COLO668 (cell line): ENCODE data around the gene KCNN2.
A peak's percentile ranks its signal among the peaks of the same experiment; 100 is the strongest.

Experiments
- DNase-seq: peaks from one replicate; lab custom pipeline; 2025; ENCODE audit not compliant: unreplicated experiment; lab: John Stamatoyannopoulos, UW

The KCNN2 gene

GRCh38 chr5:114361724-114362196 is at the start of gene KCNN2:
TSS of gene KCNN2 (plus strand) at chr5:114362070. CDS start at chr5:114362140, 70 bp downstream.
- peak; percentile 79 for DNase-seq

GRCh38 chr5:114312658-114313057 is 49.2 kb upstream of the KCNN2 start:
- no peak for DNase-seq

DNA sequence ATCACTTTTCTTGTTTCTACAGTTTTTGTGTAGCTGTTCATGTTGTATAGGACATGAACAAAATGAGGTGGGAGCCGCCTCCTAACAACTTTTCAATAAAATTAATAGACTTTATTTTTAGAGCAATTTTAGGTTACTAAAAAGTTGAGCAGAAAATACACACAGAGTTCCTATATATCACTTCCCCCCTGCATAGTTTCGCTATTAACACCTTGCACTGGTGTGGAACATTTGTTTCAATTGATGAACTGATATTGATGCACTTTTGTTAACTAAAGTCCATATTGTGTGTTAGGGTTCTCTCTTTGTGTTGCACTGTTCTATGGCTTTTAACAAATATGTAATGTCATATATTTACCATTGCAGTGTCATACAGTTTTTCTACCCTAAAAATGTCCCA is 47.8 kb upstream of the KCNN2 start:
- no peak for DNase-seq

- DNase-seq, result no peak
Measured at GRCh38 chr5:114316167-114316566, 45.7 kb upstream of the KCNN2 start.

- DNase-seq, result no peak
Measured at GRCh38 chr5:114317751-114318150, 44.1 kb upstream of the KCNN2 start.

DNA sequence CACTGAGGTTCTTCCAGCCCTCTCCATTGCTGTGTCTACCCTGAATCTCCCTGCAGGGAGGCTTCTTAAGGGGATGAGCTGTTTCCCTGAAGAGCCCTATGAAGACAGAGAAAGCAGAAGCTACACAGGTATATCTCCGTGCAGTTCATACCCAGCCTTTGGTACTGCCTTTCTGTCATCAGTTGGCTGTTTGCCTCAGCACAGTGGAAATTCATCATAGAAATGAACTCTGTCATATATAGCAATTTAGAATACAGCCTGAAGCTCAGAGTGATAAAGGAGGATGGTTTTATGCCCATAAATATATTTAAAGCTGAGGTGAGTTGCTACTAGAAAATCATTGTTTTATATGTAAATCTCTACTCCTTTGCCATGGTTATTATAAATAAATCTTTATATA is 42.6 kb upstream of the KCNN2 start:
- no peak for DNase-seq

- DNase-seq, result no peak
Measured at GRCh38 chr5:114319821-114320220, 42.0 kb upstream of the KCNN2 start.

DNA sequence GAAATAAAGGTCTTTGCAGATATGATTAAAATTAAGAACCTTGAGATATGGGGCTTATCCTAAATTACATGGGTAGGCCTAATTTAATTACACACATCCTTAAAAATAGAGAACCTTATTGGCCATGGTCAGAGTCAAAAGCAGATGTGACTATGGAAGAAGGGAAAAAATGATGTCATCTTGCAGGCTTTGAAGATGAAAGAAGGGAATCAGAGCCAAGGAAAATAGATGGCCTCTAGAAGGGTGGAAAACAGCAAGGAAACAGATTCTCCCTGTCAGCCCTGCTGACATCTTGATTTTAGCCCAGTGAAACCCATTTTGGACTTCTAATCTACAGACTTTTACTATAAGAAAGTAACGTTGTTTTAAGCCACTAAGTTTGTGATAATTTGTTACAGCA is 37.6 kb upstream of the KCNN2 start:
- no peak for DNase-seq

- DNase-seq, result no peak
Measured at GRCh38 chr5:114325541-114325940, 36.3 kb upstream of the KCNN2 start.

DNA sequence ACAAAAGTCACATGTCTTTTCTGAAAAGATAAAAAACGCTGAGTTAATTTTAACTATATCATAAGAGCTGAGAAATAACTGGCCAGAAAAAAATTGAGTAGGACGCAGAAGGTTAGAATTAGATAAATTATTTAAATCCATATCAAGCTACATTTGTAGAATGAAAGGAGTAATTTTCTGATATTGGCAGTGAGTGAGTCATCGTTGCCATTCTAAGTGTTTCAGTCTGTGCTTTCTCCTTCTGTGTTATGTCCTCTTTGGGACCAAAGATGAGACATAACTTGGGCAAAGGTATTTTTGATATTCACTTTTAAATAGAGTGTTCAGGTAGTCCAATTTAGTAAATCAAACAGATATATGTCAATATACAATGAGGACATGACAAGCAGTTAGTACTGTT is 34.4 kb upstream of the KCNN2 start:
- no peak for DNase-seq

GRCh38 chr5:114327987-114328386 is 33.9 kb upstream of the KCNN2 start:
- no peak for DNase-seq

DNA sequence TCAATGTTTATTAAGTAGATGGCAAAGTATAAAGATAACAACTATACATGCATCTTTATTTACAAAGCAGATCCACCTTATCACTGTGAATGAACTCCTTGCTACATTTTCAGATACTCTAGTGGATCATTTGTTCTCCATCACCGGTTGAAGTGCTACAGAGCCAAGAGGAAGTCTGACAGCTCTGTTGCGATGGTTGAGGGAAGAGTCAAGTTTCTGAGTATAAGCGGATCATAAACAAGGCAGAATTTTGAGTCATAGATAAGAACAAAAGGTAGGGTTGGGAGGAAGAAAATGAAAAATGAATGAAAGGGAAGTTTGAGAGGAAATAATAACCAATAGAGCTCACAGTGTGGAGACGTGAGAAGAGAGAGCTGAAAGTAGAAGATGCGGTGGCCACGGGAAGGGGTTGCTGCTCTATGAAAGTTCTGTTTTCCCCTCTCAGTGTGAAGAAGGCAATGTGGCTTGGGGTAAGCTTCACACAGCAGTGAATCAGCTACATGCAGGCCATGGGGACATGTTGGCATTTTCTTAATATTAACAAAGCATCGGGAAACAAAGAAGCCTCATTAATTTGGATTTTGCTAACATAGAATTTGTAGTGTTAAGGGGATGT is 30.8 kb upstream of the KCNN2 start:
- DNase-seq, result no peak

DNA sequence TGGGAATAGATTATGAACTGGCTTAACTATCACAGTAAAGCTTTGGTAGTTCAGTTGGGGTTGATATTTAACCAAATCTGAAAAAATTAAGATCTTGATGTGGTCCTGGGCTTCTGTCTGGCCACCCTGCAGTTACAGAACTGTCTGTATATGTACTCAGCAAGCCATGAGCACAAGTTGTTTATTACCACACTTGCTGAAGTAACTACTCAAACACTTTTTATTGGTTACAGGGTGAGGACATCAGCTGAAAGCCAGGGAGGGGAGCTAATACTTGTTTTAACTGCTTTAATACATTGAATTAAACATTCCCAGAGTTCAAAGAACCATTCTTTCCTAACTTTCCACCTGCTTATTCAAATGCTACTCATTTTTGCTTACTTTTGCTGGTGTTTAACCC is 29.4 kb upstream of the KCNN2 start:
- no peak for DNase-seq

DNA sequence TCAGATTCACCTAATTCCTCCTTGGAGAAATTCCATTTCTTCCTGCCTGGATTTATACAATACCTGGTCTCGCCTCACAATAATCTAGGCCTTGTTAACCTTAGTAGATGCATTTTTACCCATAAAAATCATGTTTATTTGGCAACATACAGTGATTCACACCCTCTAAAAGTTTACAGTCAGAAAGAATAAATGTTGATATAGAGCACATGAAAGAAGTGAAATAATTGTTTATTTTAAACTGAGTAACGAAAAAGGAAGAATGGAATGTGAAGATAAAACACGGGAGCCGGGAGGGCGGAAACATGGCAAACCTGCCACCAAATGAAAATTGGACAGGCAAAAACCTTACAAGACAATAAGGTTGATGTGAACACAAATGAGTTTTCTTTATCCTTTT is 28.9 kb upstream of the KCNN2 start:
- DNase-seq, result no peak

DNA sequence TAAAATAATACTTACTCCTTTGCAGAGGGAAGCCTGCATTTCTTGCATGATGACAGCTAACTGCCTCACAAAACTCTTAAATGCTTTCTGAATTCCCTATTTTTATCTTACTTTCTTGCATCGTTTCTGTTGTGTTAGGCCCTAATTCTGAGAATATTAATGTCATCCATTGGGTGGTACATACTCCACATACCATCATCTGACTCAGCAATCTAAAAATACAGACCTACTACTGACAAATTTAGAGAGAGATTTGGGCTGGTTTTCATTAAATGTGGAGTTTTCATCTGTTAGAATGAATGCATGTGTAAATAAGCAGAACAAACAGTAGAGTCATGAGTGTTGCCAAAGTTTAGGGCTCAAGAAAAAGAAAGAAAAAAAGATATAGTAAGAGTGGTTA is 26.5 kb upstream of the KCNN2 start:
- no peak for DNase-seq

GRCh38 chr5:114339108-114339507 is 22.8 kb upstream of the KCNN2 start:
- DNase-seq, result no peak

DNA sequence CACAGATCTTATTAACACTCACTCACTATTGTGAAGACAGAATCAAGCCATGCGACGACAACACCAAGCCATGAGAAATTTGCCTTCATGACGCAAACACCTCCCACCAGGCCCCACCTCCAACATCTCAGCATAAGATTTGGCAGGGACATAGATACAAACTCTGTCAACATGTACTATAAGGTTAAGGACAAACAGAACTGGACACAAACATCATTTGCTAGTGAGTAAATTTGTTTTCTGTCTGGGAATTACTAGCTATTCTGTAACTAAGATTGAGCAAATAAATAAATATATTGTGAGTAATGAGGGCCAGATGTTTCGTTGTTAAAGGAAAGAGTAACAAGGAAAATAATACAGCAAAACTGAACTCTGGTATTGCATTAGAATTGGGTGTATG is 15.7 kb upstream of the KCNN2 start:
- no peak for DNase-seq

DNA sequence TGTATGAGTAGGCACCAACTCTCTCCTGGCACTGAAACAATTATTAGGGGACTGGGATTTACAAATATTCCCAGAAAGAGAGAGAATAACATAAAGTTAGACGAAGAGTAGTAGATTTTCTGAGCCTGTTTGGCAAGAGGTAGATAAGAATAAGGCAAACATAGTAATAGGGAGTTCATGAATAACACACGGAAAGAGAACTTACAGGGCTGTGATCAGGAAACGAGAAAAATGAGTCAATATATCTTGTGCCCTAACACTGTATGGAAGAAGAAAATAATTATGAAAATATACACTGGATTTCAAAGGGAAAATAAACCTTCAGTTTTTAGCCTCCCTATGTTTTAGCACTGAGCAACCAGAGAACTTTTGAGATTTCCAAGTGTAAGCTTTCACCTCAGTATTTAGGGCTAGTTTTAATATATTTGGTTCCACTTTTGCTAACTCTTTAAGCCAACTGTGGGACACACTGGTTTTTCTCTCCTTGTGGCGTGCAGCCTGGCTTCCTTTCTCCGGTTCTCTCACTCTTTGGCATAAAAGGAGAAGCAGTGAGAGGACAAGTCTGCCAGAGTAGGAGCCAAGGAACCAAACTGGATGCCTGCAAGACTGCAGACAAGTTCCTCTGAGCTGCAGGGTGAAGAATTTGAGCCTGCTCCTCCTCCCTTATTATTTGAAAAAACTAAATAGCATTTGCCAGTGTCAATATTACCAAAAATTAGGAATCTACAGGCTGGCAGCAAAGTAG is 6.6 kb upstream of the KCNN2 start:
- no peak for DNase-seq

GRCh38 chr5:114358329-114358728 is 3.5 kb upstream of the KCNN2 start:
- no peak for DNase-seq

GRCh38 chr5:114360357-114360756 is 1.5 kb upstream of the KCNN2 start:
- no peak for DNase-seq

DNA sequence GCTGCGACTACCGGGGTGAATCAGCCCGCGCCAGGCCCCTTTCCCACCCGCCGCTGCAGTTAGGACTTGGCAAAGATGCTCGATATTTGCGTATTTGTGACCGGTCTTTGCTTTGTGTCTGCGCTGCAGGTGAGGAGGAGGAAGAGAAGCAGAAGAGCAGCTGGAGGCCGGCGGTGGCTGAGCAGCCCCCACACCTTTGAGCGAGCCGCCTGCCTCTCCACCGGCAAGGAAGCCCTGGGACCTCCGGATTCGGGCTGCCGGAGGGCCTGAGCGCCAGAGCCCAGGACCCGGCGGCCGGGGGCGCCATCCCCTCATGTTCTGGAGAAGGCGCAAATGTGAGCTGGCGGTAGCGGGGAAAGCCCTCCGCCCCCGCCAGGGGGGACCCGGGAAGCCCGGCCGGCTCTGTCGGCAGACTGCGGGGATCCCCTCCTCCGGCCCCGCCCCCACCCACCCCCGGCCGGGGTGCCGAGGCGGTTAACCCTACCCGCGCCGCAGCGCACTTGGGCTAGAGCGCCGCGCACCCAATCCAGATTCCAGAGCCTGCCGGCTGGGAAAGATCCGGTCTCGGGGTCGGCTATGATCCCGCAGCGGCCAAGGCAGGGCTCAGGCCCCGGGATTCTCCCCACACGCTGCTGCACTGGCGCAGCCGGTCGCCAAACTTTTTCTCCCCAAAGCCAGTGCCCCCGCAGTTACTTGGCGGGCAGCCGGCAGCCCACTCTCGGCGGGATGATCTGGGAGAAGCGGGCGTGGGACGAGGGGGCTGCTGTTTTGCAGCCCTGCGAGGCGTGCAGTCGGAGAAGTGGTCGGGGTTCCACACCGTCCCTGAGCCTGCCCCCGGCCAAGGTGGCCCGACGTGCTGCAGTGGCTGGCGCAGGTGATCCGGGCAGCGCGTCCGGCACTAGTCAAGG is 800 bp upstream of the KCNN2 start:
- peak; percentile 25 for DNase-seq
